Right lobe of liver (tissue), 4 donors: Measurements from ENCODE around the gene TWF2.

ENCODE experiments used
- CTCF ChIP-seq, 4 donors: fragments of 200-600 bp in 3 of 4; fragments of 450-650 bp in 1 of 4; IDR thresholded peaks; one replicate each; pipeline versions ENCODE4 v1.5.1 to v1.8.0; 2016 to 2022; ENCODE audit warnings: antibody characterized with exemption in 4 of 4, mild to moderate bottlenecking in 2 of 4
- POLR2A ChIP-seq: fragments of 450-650 bp; IDR thresholded peaks from one replicate; pipeline ENCODE4 v1.6.1; 2017; ENCODE audit warnings: antibody characterized with exemption, mild to moderate bottlenecking
- donor health status: DM: no; HTN: no; CAD: no.
- donor health status: DM: no; HTN: no; CAD: no.
- donor health status: DM: no; HTN: yes; CAD: no.

DNA sequence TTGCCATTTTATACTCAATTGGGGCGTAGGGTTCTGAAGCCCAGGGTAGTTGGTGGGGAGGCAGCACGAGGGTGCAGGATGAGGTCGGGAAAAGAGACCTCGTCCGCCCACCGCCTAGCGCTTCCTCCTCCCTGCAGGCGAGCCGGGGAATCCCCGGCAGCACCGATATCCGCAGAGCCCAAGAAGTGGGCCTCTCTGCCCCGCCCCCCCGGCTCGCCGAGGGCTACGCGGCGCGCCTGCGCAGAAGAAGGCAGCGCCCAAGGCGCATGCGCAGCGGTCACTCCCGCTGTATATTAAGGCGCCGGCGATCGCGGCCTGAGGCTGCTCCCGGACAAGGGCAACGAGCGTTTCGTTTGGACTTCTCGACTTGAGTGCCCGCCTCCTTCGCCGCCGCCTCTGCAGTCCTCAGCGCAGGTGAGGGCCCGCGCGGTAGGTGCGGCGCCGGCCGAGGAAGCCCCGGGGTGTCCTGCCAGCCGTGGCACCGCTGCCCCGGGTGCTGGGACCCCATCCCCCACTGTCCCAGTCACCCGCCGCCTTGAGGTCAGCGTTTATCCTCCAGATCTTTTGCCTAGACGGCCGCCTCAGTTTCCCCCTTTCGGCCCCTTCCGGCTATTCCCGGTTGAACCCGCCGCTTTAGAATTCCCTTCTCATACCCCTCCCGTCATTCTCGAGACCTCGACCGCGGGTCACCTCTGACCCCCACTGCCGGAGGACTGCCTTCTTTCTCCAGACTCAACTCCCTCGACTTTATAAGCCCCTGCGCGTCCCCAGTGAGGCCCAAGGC is 40.9 kb downstream of the TWF2 start, which contains the start of gene ALAS1:
- peak in 1 of 4 donors; percentile 22 for TF ChIP-seq CTCF (IDR thresholded peaks at IDR 0.05)
- TF ChIP-seq POLR2A, result peak; percentile 99
